Superior temporal gyrus (tissue), 1 donor: ENCODE results near the gene SH3TC1.

ENCODE experiments used
- DNase-seq: peaks from one replicate; pipeline ENCODE4 v3.0.0-alpha.2; 2016; ENCODE audit errors: extremely low spot score

SH3TC1 gene

GRCh38 chr4:8242782-8243560 is 43.9 kb downstream of the SH3TC1 start:
- DNase-seq = no peak

GRCh38 chr4:8244001-8244757 is 45.1 kb downstream of the SH3TC1 start:
- no peak for DNase-seq

- no peak for DNase-seq
Observed at GRCh38 chr4:8244931-8245460, 45.9 kb downstream of the SH3TC1 start.

- DNase-seq = no peak
Observed at GRCh38 chr4:8245884-8246833, 47.1 kb downstream of the SH3TC1 start.

- DNase-seq = no peak
Observed at GRCh38 chr4:8247047-8247930, 48.2 kb downstream of the SH3TC1 start.

GRCh38 chr4:8248091-8248490 is 49.0 kb downstream of the SH3TC1 start:
- DNase-seq = no peak

GRCh38 chr4:8250227-8250626 is 51.1 kb downstream of the SH3TC1 start:
- DNase-seq = no peak

- no peak for DNase-seq
Observed at GRCh38 chr4:8250637-8251036, 51.5 kb downstream of the SH3TC1 start.

- DNase-seq = no peak
Observed at GRCh38 chr4:8251110-8251883, 52.2 kb downstream of the SH3TC1 start.

GRCh38 chr4:8252301-8253173 is 53.4 kb downstream of the SH3TC1 start:
- DNase-seq = no peak

- no peak for DNase-seq
Observed at GRCh38 chr4:8254076-8254475, 55.0 kb downstream of the SH3TC1 start.

- DNase-seq = no peak
Observed at GRCh38 chr4:8255698-8256441, 56.8 kb downstream of the SH3TC1 start.

- DNase-seq = no peak
Observed at GRCh38 chr4:8257854-8258253, 58.8 kb downstream of the SH3TC1 start.

GRCh38 chr4:8258552-8259212 is 59.6 kb downstream of the SH3TC1 start:
- no peak for DNase-seq

- no peak for DNase-seq
Observed at GRCh38 chr4:8259743-8260430, 60.8 kb downstream of the SH3TC1 start.

GRCh38 chr4:8260656-8261111 is 61.6 kb downstream of the SH3TC1 start:
- DNase-seq = no peak
